Right lobe of liver (tissue), 4 donors: Measurements from ENCODE around the gene SARS1.

Experiments
- CTCF ChIP-seq, 4 donors: fragments of 200-600 bp in 3 of 4; fragments of 450-650 bp in 1 of 4; IDR thresholded peaks; one replicate each; pipeline versions ENCODE4 v1.5.1 to v1.8.0; 2016 to 2022; ENCODE audit warnings: antibody characterized with exemption in 4 of 4, mild to moderate bottlenecking in 2 of 4
- POLR2A ChIP-seq: fragments of 450-650 bp; IDR thresholded peaks from one replicate; pipeline ENCODE4 v1.6.1; 2017; ENCODE audit warnings: antibody characterized with exemption, mild to moderate bottlenecking
- donor health status: DM: no; HTN: no; CAD: no.
- donor health status: DM: no; HTN: no; CAD: no.
- donor health status: DM: no; HTN: yes; CAD: no.

- no peak for TF ChIP-seq CTCF (IDR thresholded peaks at IDR 0.05)
- no peak for TF ChIP-seq POLR2A
These were observed 12.2 kb downstream of the SARS1 start for GRCh38 chr1:109225711-109226445.
